Liver (tissue), 9 donors: ENCODE results near the gene PMM2. TPM values are rescaled to one million over a fixed set of nuclear protein-coding genes. Genes with fewer than 3 reads are reported as not detected.
"Not testable (repeated sequence)": the region's sequence is repeated elsewhere in the genome, so short reads cannot be mapped to it uniquely, and the experiment has no call there.

Experiments
- DNase-seq: peaks from one replicate; pipeline ENCODE4 v3.0.0-alpha.2; 2017; ENCODE audit warnings: low spot score
- H3K27ac ChIP-seq, 2 donors: one replicate each; pipeline ENCODE4 v1.7.0; 2013; ENCODE audit warnings: inconsistent platforms in 2 of 2, low read length in 2 of 2, control low read depth in 1 of 2, low read depth in 1 of 2, mild to moderate bottlenecking in 1 of 2
- H3K27me3 ChIP-seq, 4 donors: one replicate each; pipeline versions ENCODE4 v1.6.1 to v1.7.0; 2013; ENCODE audit warnings: low read length in 3 of 4, inconsistent platforms in 1 of 4, mild to moderate bottlenecking in 1 of 4, moderate library complexity in 1 of 4; ENCODE audit not compliant: control insufficient read depth in 4 of 4, insufficient read depth in 4 of 4
- H3K36me3 ChIP-seq, 4 donors: one replicate each; pipeline versions ENCODE4 v1.6.1 to v1.7.0; 2013; ENCODE audit warnings: low read length in 3 of 4, mild to moderate bottlenecking in 3 of 4, low read depth in 1 of 4, moderate library complexity in 1 of 4; ENCODE audit not compliant: control insufficient read depth in 4 of 4, insufficient read depth in 3 of 4
- H3K4me1 ChIP-seq, 4 donors: one replicate each; pipeline versions ENCODE4 v1.6.1 to v1.7.0; 2013; ENCODE audit warnings: low read length in 3 of 4, mild to moderate bottlenecking in 3 of 4, moderate library complexity in 1 of 4; ENCODE audit not compliant: control insufficient read depth in 4 of 4, insufficient read depth in 4 of 4
- H3K4me3 ChIP-seq, 3 donors: one replicate each; pipeline versions ENCODE4 v1.6.1 to v1.7.0; 2013; ENCODE audit warnings: low read length in 3 of 3, control low read depth in 1 of 3, low read depth in 1 of 3, mild to moderate bottlenecking in 1 of 3
- H3K9ac ChIP-seq, 2 donors: one replicate each; pipeline ENCODE4 v1.7.0; 2013; ENCODE audit warnings: low read length in 2 of 2, mild to moderate bottlenecking in 2 of 2, moderate library complexity in 2 of 2, control low read depth in 1 of 2, low read depth in 1 of 2
- H3K9me3 ChIP-seq, 4 donors: one replicate each; pipeline versions ENCODE4 v1.6.1 to v1.7.0; 2013; ENCODE audit warnings: low read length in 3 of 4; ENCODE audit not compliant: control insufficient read depth in 4 of 4
- EGR1 ChIP-seq, 2 donors: IDR thresholded peaks; 2 replicates each; pipeline ENCODE4 v1.6.1; 2016 to 2018; ENCODE audit warnings: antibody characterized with exemption in 2 of 2, low read depth in 2 of 2
- FOXA2 ChIP-seq: IDR thresholded peaks from 2 replicates; pipeline ENCODE4 v1.6.1; 2016; ENCODE audit warnings: antibody characterized with exemption
- HNF4A ChIP-seq, 2 donors: conservative IDR thresholded peaks; 2 replicates each; pipeline ENCODE4 v1.6.1; 2016; ENCODE audit warnings: antibody characterized with exemption in 2 of 2, mild to moderate bottlenecking in 2 of 2
- JUND ChIP-seq, 2 donors: IDR thresholded peaks; 2 replicates each; pipeline ENCODE4 v1.6.1; 2016; ENCODE audit warnings: antibody characterized with exemption in 2 of 2
- NR2F2 ChIP-seq: IDR thresholded peaks from 2 replicates; pipeline ENCODE4 v1.6.1; 2016; ENCODE audit warnings: antibody characterized with exemption
- RAD21 ChIP-seq, 2 donors: IDR thresholded peaks; 2 replicates each; pipeline ENCODE4 v1.6.1; 2016; ENCODE audit warnings: antibody characterized with exemption in 2 of 2, mild to moderate bottlenecking in 2 of 2
- RXRA ChIP-seq, 2 donors: IDR thresholded peaks; 2 replicates each; pipeline ENCODE4 v1.6.1; 2017 to 2018; ENCODE audit warnings: antibody characterized with exemption in 2 of 2, mild to moderate bottlenecking in 1 of 2
- SP1 ChIP-seq: IDR thresholded peaks from 2 replicates; pipeline ENCODE4 v1.6.1; 2018; ENCODE audit warnings: antibody characterized with exemption, mild to moderate bottlenecking
- YY1 ChIP-seq: IDR thresholded peaks from 2 replicates; pipeline ENCODE4 v1.6.1; 2016; ENCODE audit warnings: antibody characterized with exemption, mild to moderate bottlenecking
- WGBS: extraction: QIAGEN DNeasy Blood & Tissue Kit; methylation state at CpG from one replicate; pipeline ENCODE4 v1.1.7; 2013; 5-methylcytosine and 5-hydroxymethylcytosine counted together
- polyA plus RNA-seq, 2 donors: library from polyadenylated mRNA; stranded (reverse) in 1 of 2; unstranded in 1 of 2; fragments of 200-250 nt in 1 of 2; fragments of >200 nt in 1 of 2; fragmentation: Nextera tagmentation in 1 of 2; extraction: Ambion mirVana in 1 of 2; gene quantifications; one replicate each; pipeline versions ENCODE4 v1.2.1 to v1.2.3, GENCODE V29; 2013 to 2015
- total RNA-seq, 2 donors: library from RNA; depleted of rRNA; stranded (reverse); fragments of >200 nt; gene quantifications; one replicate each; pipeline ENCODE4 v1.2.3, GENCODE V29; 2014
- TF ChIP-seq, protein P1 (sequence below): IDR thresholded peaks from 2 replicates; pipeline ENCODE4 v1.6.1; 2016; ENCODE audit warnings: antibody characterized with exemption
- TF ChIP-seq, protein P2 (sequence below): IDR thresholded peaks from 2 replicates; pipeline ENCODE4 v1.6.1; 2016; ENCODE audit warnings: antibody characterized with exemption
- TF ChIP-seq, protein P3 (sequence below): fragments of 150-350 bp; IDR thresholded peaks from 2 replicates; pipeline ENCODE4 v1.5.1; 2017; ENCODE audit warnings: improper control_type of control experiment, low read depth, low read length; ENCODE audit not compliant: missing input control
- TF ChIP-seq, protein P4 (sequence below): IDR thresholded peaks from 2 replicates; pipeline ENCODE4 v1.6.1; 2016; ENCODE audit warnings: antibody characterized with exemption, mild to moderate bottlenecking
- donor health status: healthy.
- donor health status: healthy.
- donor health status: healthy.
- donor health status: healthy.
- donor health status: healthy.

Gene PMM2
- total and polyA plus RNA-seq, 4 donors: 6.8 to 38.9 (median 30.0) TPM

DNA sequence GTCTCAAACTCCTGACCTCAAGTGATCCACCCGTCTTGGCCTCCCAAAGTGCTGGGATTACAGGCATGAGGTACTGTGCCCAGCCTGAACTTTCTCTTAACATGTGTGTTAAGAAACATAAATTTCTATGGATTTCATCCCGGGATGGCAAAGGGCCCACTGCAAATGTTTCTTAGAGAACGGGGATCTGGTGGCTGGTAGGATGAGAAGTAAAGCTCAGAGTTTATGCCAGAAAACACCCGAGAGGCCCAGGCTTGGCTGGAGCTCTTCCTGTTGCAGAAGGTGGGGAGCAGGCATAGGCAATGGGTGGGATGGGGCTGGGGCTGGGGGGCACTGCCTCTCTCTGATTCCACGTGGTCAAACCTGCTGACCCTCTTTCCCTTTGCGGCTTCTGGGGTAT is 76.7 kb downstream of the PMM2 start:
- H3K27me3 ChIP-seq: no peaks in the 10 kb centered on the region
- no peaks in the 10 kb centered on the region for H3K36me3 ChIP-seq
- H3K4me1 ChIP-seq: peaks cover 5 to 17% (median 12%) of the 10 kb centered on the region in 4 donors
- DNase-seq: no peak
- H3K4me3 ChIP-seq: no peak overlapping the region
- no peaks in the 10 kb centered on the region for H3K9me3 ChIP-seq
- H3K27ac ChIP-seq: no peak overlapping the region
- H3K9ac ChIP-seq: no peak overlapping the region
- 70% methylated on average over 6 of the region's 6 CpGs for WGBS
- no peak for TF ChIP-seq RXRA (IDR thresholded peaks at IDR 0.05)
- TF ChIP-seq EGR1 (IDR thresholded peaks at IDR 0.05; ENCODE audit: low read depth in 2 of 2): no peak
- TF ChIP-seq, protein P1, sequence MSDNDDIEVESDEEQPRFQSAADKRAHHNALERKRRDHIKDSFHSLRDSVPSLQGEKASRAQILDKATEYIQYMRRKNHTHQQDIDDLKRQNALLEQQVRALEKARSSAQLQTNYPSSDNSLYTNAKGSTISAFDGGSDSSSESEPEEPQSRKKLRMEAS: no peak
- TF ChIP-seq, protein P2, sequence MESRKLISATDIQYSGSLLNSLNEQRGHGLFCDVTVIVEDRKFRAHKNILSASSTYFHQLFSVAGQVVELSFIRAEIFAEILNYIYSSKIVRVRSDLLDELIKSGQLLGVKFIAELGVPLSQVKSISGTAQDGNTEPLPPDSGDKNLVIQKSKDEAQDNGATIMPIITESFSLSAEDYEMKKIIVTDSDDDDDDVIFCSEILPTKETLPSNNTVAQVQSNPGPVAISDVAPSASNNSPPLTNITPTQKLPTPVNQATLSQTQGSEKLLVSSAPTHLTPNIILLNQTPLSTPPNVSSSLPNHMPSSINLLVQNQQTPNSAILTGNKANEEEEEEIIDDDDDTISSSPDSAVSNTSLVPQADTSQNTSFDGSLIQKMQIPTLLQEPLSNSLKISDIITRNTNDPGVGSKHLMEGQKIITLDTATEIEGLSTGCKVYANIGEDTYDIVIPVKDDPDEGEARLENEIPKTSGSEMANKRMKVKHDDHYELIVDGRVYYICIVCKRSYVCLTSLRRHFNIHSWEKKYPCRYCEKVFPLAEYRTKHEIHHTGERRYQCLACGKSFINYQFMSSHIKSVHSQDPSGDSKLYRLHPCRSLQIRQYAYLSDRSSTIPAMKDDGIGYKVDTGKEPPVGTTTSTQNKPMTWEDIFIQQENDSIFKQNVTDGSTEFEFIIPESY: no peak
- no peak for TF ChIP-seq JUND (IDR thresholded peaks at IDR 0.05)

DNA sequence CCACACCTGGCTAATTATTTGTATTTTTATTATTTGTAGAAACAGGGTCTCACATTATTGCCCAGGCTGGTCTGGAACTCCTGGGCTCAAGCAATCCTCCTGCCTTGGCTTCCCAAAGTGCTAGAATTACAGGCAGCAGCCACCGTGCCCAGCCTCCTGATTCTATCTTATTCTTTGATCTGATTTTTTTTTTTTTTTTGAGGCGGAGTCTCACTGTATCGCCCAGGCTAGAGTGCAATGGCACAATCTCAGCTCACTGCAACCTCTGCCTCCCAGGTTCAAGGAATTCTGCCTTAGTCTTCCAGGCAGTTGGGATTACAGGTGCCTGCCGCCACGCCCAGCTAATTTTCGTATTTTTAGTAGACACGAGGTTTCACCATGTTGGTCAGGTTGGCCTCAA is 77.7 kb downstream of the PMM2 start:
- H3K27ac ChIP-seq, H3K9me3 ChIP-seq, H3K27me3 ChIP-seq, H3K36me3 ChIP-seq, H3K9ac ChIP-seq, H3K4me3 ChIP-seq, DNase-seq: not testable (repeated sequence)
- H3K4me1 ChIP-seq: peaks cover 6 to 16% (median 12%) of the 10 kb centered on the region in 4 donors
- WGBS: 82% methylated on average over 7 of the region's 7 CpGs

DNA sequence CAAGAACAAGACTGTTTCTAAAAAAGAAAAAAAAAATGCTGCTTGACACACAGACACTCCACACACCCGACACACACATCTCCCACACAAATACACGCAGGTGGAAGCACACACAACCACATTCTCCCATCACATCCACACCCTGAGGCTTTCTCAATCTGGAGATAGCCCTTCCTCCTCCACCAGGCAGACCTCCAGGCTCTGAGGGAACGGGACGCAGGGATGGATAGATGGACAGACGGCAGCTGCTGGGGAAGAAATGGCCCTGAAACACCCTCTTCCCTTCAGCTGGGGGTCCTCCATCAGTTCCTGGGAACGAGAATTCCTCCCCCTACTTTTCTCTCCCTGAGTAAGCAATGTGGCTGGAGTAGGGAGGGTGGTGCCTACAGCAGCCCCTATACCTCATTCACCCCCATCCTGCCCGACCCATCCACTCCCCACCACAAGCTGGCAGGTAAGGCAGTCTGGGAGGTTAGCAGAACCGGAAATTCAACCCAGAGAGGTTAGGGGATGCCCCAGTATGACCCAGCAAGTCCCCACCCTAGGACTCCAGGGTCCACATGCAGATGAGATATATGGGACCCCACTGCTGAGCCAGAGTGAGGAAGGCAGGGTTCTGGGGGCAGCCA is 80.4 kb downstream of the PMM2 start:
- no peaks in the 10 kb centered on the region for H3K27me3 ChIP-seq
- H3K9me3 ChIP-seq: no peaks in the 10 kb centered on the region
- no peak for DNase-seq
- TF ChIP-seq FOXA2 (no peak), YY1 (no peak), HNF4A (conservative IDR thresholded peaks at IDR 0.05) (no peak)
- TF ChIP-seq, protein P2: no peak
- no peak overlapping the region for H3K27ac ChIP-seq
- H3K4me1 ChIP-seq: peaks cover 2 to 3% (median 2%) of the 10 kb centered on the region in 4 donors
- H3K9ac ChIP-seq: no peak overlapping the region
- WGBS: 82% methylated on average over 8 of the region's 8 CpGs
- H3K4me3 ChIP-seq: no peak overlapping the region
- H3K36me3 ChIP-seq: no peaks in the 10 kb centered on the region

DNA sequence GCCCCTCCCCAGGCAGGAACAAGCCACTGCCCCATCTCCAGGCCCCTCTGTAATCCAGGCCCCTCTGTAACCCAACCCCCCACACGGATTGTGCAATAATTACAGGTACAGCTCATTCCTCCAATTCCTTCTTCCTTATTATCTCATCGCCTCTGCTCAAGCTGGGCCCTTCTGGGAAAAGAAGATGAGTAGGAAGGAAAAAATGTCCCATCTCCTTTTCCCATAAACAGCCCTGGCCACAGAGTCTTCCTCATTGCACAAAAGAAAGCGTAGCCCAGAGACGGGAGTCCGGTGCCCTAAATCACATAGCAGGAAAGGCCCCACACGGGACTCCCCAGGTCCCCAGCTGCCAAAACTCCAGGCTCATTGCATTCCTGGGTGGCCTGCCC is 80.9 kb downstream of the PMM2 start:
- H3K4me3 ChIP-seq: no peak overlapping the region
- TF ChIP-seq, protein P3, sequence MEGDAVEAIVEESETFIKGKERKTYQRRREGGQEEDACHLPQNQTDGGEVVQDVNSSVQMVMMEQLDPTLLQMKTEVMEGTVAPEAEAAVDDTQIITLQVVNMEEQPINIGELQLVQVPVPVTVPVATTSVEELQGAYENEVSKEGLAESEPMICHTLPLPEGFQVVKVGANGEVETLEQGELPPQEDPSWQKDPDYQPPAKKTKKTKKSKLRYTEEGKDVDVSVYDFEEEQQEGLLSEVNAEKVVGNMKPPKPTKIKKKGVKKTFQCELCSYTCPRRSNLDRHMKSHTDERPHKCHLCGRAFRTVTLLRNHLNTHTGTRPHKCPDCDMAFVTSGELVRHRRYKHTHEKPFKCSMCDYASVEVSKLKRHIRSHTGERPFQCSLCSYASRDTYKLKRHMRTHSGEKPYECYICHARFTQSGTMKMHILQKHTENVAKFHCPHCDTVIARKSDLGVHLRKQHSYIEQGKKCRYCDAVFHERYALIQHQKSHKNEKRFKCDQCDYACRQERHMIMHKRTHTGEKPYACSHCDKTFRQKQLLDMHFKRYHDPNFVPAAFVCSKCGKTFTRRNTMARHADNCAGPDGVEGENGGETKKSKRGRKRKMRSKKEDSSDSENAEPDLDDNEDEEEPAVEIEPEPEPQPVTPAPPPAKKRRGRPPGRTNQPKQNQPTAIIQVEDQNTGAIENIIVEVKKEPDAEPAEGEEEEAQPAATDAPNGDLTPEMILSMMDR: no peak
- TF ChIP-seq SP1 (no peak), EGR1 (IDR thresholded peaks at IDR 0.05; ENCODE audit: low read depth in 2 of 2) (no peak), NR2F2 (no peak), RAD21 (IDR thresholded peaks at IDR 0.05) (no peak)
- TF ChIP-seq, protein P4, sequence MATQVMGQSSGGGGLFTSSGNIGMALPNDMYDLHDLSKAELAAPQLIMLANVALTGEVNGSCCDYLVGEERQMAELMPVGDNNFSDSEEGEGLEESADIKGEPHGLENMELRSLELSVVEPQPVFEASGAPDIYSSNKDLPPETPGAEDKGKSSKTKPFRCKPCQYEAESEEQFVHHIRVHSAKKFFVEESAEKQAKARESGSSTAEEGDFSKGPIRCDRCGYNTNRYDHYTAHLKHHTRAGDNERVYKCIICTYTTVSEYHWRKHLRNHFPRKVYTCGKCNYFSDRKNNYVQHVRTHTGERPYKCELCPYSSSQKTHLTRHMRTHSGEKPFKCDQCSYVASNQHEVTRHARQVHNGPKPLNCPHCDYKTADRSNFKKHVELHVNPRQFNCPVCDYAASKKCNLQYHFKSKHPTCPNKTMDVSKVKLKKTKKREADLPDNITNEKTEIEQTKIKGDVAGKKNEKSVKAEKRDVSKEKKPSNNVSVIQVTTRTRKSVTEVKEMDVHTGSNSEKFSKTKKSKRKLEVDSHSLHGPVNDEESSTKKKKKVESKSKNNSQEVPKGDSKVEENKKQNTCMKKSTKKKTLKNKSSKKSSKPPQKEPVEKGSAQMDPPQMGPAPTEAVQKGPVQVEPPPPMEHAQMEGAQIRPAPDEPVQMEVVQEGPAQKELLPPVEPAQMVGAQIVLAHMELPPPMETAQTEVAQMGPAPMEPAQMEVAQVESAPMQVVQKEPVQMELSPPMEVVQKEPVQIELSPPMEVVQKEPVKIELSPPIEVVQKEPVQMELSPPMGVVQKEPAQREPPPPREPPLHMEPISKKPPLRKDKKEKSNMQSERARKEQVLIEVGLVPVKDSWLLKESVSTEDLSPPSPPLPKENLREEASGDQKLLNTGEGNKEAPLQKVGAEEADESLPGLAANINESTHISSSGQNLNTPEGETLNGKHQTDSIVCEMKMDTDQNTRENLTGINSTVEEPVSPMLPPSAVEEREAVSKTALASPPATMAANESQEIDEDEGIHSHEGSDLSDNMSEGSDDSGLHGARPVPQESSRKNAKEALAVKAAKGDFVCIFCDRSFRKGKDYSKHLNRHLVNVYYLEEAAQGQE: no peak
- no peak overlapping the region for H3K9ac ChIP-seq
- H3K27me3 ChIP-seq: no peaks in the 10 kb centered on the region
- H3K9me3 ChIP-seq: no peaks in the 10 kb centered on the region
- H3K4me1 ChIP-seq: peaks cover 2 to 3% (median 2%) of the 10 kb centered on the region in 4 donors
- no peak overlapping the region for H3K27ac ChIP-seq
- H3K36me3 ChIP-seq: no peaks in the 10 kb centered on the region
- no peak for DNase-seq
- 72% methylated on average over 6 of the region's 6 CpGs for WGBS
